Trophoblast cell (in vitro differentiated cells and primary cell): Measurements from ENCODE around the gene AOX1.

ENCODE experiments used
- DNase-seq, 2 donors: peaks; one replicate each; pipeline ENCODE4 v3.0.0-alpha.2; 2016
- H2AFZ ChIP-seq: 2 replicates; pipeline ENCODE4 v1.6.1; 2013; ENCODE audit warnings: low read length, moderate library complexity, mild to moderate bottlenecking; ENCODE audit not compliant: insufficient read depth, poor library complexity
- H2AK5ac ChIP-seq: 2 replicates; pipeline ENCODE4 v1.6.1; 2013; ENCODE audit warnings: mild to moderate bottlenecking, low read length
- H2BK120ac ChIP-seq: 2 replicates; pipeline ENCODE4 v1.6.1; 2013; ENCODE audit warnings: low read length, mild to moderate bottlenecking, moderate library complexity; ENCODE audit not compliant: insufficient read depth, poor library complexity
- H2BK12ac ChIP-seq: 2 replicates; pipeline ENCODE4 v1.6.1; 2013; ENCODE audit warnings: mild to moderate bottlenecking, low read length, moderate library complexity
- H2BK5ac ChIP-seq: 2 replicates; pipeline ENCODE4 v1.6.1; 2013; ENCODE audit warnings: low read length, low read depth, moderate library complexity, mild to moderate bottlenecking; ENCODE audit not compliant: poor library complexity
- H3K14ac ChIP-seq: 2 replicates; pipeline ENCODE4 v1.6.1; 2013; ENCODE audit warnings: mild to moderate bottlenecking, low read length
- H3K18ac ChIP-seq: 2 replicates; pipeline ENCODE4 v1.6.1; 2013; ENCODE audit warnings: mild to moderate bottlenecking, low read length
- H3K23ac ChIP-seq: 2 replicates; pipeline ENCODE4 v1.6.1; 2013; ENCODE audit warnings: low read length
- H3K27ac ChIP-seq: 2 replicates; pipeline ENCODE4 v1.5.1; 2013; ENCODE audit warnings: low read depth, mild to moderate bottlenecking, inconsistent platforms, low read length, moderate library complexity
- H3K27me3 ChIP-seq: 2 replicates; pipeline ENCODE4 v1.6.1; 2013; ENCODE audit warnings: inconsistent platforms, mild to moderate bottlenecking, low read length, moderate library complexity; ENCODE audit not compliant: insufficient read depth
- H3K36me3 ChIP-seq, 2 experiments: 1 replicate in 1 of 2; 2 replicates in 1 of 2; pipeline ENCODE4 v1.6.1; 2013; ENCODE audit warnings: low read length in 2 of 2, mild to moderate bottlenecking in 2 of 2, moderate library complexity in 1 of 2; ENCODE audit not compliant: insufficient read depth in 2 of 2, control insufficient read depth in 1 of 2
- H3K4ac ChIP-seq: 2 replicates; pipeline ENCODE4 v1.6.1; 2013; ENCODE audit warnings: low read depth, mild to moderate bottlenecking, low read length, moderate library complexity
- H3K4me1 ChIP-seq, 2 experiments: 1 replicate in 1 of 2; 2 replicates in 1 of 2; pipeline ENCODE4 v1.6.1; 2013; ENCODE audit warnings: low read length in 2 of 2, mild to moderate bottlenecking in 2 of 2, moderate library complexity in 1 of 2; ENCODE audit not compliant: insufficient read depth in 2 of 2, control insufficient read depth in 1 of 2
- H3K4me2 ChIP-seq: 2 replicates; pipeline ENCODE4 v1.6.1; 2013; ENCODE audit warnings: inconsistent platforms, mild to moderate bottlenecking, low read length, moderate library complexity
- H3K4me3 ChIP-seq: 2 replicates; pipeline ENCODE4 v1.5.1; 2013; ENCODE audit warnings: mild to moderate bottlenecking, low read depth, low read length, inconsistent platforms
- H3K79me1 ChIP-seq: one replicate; pipeline ENCODE4 v1.6.1; 2013; ENCODE audit warnings: low read length
- H3K79me2 ChIP-seq: 2 replicates; pipeline ENCODE4 v1.6.1; 2013; ENCODE audit warnings: low read length, mild to moderate bottlenecking; ENCODE audit not compliant: control insufficient read depth, insufficient read depth, poor library complexity
- H3K9ac ChIP-seq: 2 replicates; pipeline ENCODE4 v1.6.1; 2013; ENCODE audit warnings: mild to moderate bottlenecking, low read length
- H3K9me3 ChIP-seq: 2 replicates; pipeline ENCODE4 v1.6.1; 2013; ENCODE audit warnings: low read depth, mild to moderate bottlenecking, control low read depth, inconsistent platforms, low read length; ENCODE audit not compliant: insufficient read depth
- H4K12ac ChIP-seq: 2 replicates; pipeline ENCODE4 v1.6.1; 2013; ENCODE audit warnings: low read depth, mild to moderate bottlenecking, low read length, moderate library complexity
- H4K8ac ChIP-seq: 2 replicates; pipeline ENCODE4 v1.6.1; 2013; ENCODE audit warnings: low read depth, mild to moderate bottlenecking, low read length, moderate library complexity
- H4K91ac ChIP-seq: one replicate; pipeline ENCODE4 v1.6.1; 2013; ENCODE audit warnings: low read depth, mild to moderate bottlenecking, low read length, moderate library complexity
- WGBS: extraction: QIAGEN DNeasy Blood & Tissue Kit; methylation state at CpG from one replicate; pipeline ENCODE4 v1.1.7; 2013; ENCODE audit warnings: missing lambda C conversion rate; ENCODE audit not compliant: insufficient read length, insufficient coverage; ENCODE audit errors: extremely low coverage; 5-methylcytosine and 5-hydroxymethylcytosine counted together

Gene AOX1

GRCh38 chr2:200702044-200702443, 116.2 kb downstream of the AOX1 start:
- WGBS = no CpG with 5 or more reads among the region's 1 CpG
- H2AFZ ChIP-seq = no peak overlapping the region
- H4K91ac ChIP-seq = no peak overlapping the region
- H2AK5ac ChIP-seq = no peak overlapping the region
- no peak overlapping the region for H3K23ac ChIP-seq
- H3K14ac ChIP-seq = no peak overlapping the region
- H3K36me3 ChIP-seq = no peaks in the 10 kb centered on the region
- no peak overlapping the region for H2BK12ac ChIP-seq
- no peak overlapping the region for H4K12ac ChIP-seq
- no peaks in the 10 kb centered on the region for H3K79me2 ChIP-seq
- no peak overlapping the region for H2BK120ac ChIP-seq
- H3K4me2 ChIP-seq = no peak overlapping the region
- no peaks in the 10 kb centered on the region for H3K9me3 ChIP-seq
- H3K18ac ChIP-seq = no peak overlapping the region
- H3K4ac ChIP-seq = no peak overlapping the region
- no peak overlapping the region for H3K9ac ChIP-seq
- no peaks in the 10 kb centered on the region for H3K27me3 ChIP-seq
- no peak overlapping the region for H3K27ac ChIP-seq
- H3K4me3 ChIP-seq = no peak overlapping the region
- no peaks in the 10 kb centered on the region for H3K79me1 ChIP-seq
- no peaks in the 10 kb centered on the region for H3K4me1 ChIP-seq
- H4K8ac ChIP-seq = no peak overlapping the region
- H2BK5ac ChIP-seq = no peak overlapping the region
- DNase-seq = no peak

GRCh38 chr2:200702646-200703118, 116.9 kb downstream of the AOX1 start:
- no peaks in the 10 kb centered on the region for H3K9me3 ChIP-seq
- H2BK12ac ChIP-seq = no peak overlapping the region
- DNase-seq = peak in 1 of 2 donors; percentile 18
- H3K23ac ChIP-seq = no peak overlapping the region
- H3K36me3 ChIP-seq = no peaks in the 10 kb centered on the region
- no peak overlapping the region for H3K27ac ChIP-seq
- no peak overlapping the region for H3K9ac ChIP-seq
- H4K8ac ChIP-seq = no peak overlapping the region
- no peak overlapping the region for H4K91ac ChIP-seq
- H3K79me1 ChIP-seq = no peaks in the 10 kb centered on the region
- H3K4me1 ChIP-seq = no peaks in the 10 kb centered on the region
- WGBS = no CpG with 5 or more reads among the region's 4 CpGs
- no peak overlapping the region for H2AFZ ChIP-seq
- H2BK120ac ChIP-seq = no peak overlapping the region
- H3K4me3 ChIP-seq = no peak overlapping the region
- no peak overlapping the region for H3K18ac ChIP-seq
- no peak overlapping the region for H3K14ac ChIP-seq
- no peak overlapping the region for H2BK5ac ChIP-seq
- no peaks in the 10 kb centered on the region for H3K27me3 ChIP-seq
- H4K12ac ChIP-seq = no peak overlapping the region
- no peak overlapping the region for H3K4me2 ChIP-seq
- H3K79me2 ChIP-seq = no peaks in the 10 kb centered on the region
- H3K4ac ChIP-seq = no peak overlapping the region
- H2AK5ac ChIP-seq = no peak overlapping the region

- Histone ChIP-seq H3K4me3 (no peak overlapping the region), H3K4ac (no peak overlapping the region), H2AFZ (no peak overlapping the region), H4K12ac (no peak overlapping the region), H2BK5ac (no peak overlapping the region), H3K18ac (no peak overlapping the region), H3K9me3 (no peaks in the 10 kb centered on the region), H3K4me2 (no peak overlapping the region), H3K23ac (no peak overlapping the region), H3K36me3 (no peaks in the 10 kb centered on the region), H3K14ac (no peak overlapping the region), H3K27ac (no peak overlapping the region), H4K8ac (no peak overlapping the region), H4K91ac (no peak overlapping the region), H3K27me3 (no peaks in the 10 kb centered on the region), H2BK120ac (no peak overlapping the region), H2BK12ac (no peak overlapping the region), H3K79me1 (no peaks in the 10 kb centered on the region), H3K4me1 (no peaks in the 10 kb centered on the region), H3K79me2 (no peaks in the 10 kb centered on the region), H2AK5ac (no peak overlapping the region), H3K9ac (no peak overlapping the region)
- WGBS = no CpG with 5 or more reads among the region's 6 CpGs
- DNase-seq = peak; percentile 25 to 84
These were observed 117.5 kb downstream of the AOX1 start for GRCh38 chr2:200703127-200703925.

- H3K79me2 ChIP-seq = no peaks in the 10 kb centered on the region
- no peaks in the 10 kb centered on the region for H3K4me1 ChIP-seq
- no peak overlapping the region for H3K4me3 ChIP-seq
- H3K4me2 ChIP-seq = no peak overlapping the region
- H3K4ac ChIP-seq = no peak overlapping the region
- H2BK5ac ChIP-seq = no peak overlapping the region
- H2AK5ac ChIP-seq = no peak overlapping the region
- H2BK120ac ChIP-seq = no peak overlapping the region
- no peak overlapping the region for H3K27ac ChIP-seq
- no peak overlapping the region for H3K23ac ChIP-seq
- no peak overlapping the region for H2AFZ ChIP-seq
- H2BK12ac ChIP-seq = no peak overlapping the region
- H3K27me3 ChIP-seq = no peaks in the 10 kb centered on the region
- no peak overlapping the region for H3K9ac ChIP-seq
- H3K14ac ChIP-seq = no peak overlapping the region
- H4K8ac ChIP-seq = no peak overlapping the region
- H3K79me1 ChIP-seq = no peaks in the 10 kb centered on the region
- H3K36me3 ChIP-seq = no peaks in the 10 kb centered on the region
- H3K9me3 ChIP-seq = no peaks in the 10 kb centered on the region
- no CpG with 5 or more reads among the region's 4 CpGs for WGBS
- DNase-seq = no peak
- H3K18ac ChIP-seq = no peak overlapping the region
- H4K91ac ChIP-seq = no peak overlapping the region
- H4K12ac ChIP-seq = no peak overlapping the region
These were observed 118.3 kb downstream of the AOX1 start for GRCh38 chr2:200703926-200704637.
